ENCODE measurements around the gene H3-3A. TPM values are rescaled to one million over a fixed set of nuclear protein-coding genes. Genes with fewer than 3 reads are reported as not detected.
A peak's percentile ranks its signal among the peaks of the same experiment; 100 is the strongest.

Gene H3-3A
- total and polyA plus RNA-seq, 8 donors = 122 to 427 (median 237) TPM

GRCh38 chr1:226023735-226024134 lies 38.8 kb upstream of the H3-3A start:
- WGBS, 2 donors = 63 to 67% methylated on average over 5 of the region's 5 CpGs
- no peaks in the 10 kb centered on the region for H3K27me3 ChIP-seq
- no peak for DNase-seq
- no peak for ATAC-seq
- no peaks in the 10 kb centered on the region for H3K9me3 ChIP-seq
- H3K27ac ChIP-seq = no peak overlapping the region
- intact Hi-C loops (cut with DNase I) = no loop called here
- TF ChIP-seq CTCF (IDR thresholded peaks at IDR 0.05) = no peak
- no peaks in the 10 kb centered on the region for H3K36me3 ChIP-seq
- no peak overlapping the region for H3K4me3 ChIP-seq
- no peak for FAIRE-seq
- peaks cover 0 to 4% (median 0%) of the 10 kb centered on the region in 3 donors for H3K4me1 ChIP-seq

GRCh38 chr1:226026833-226027232 lies 35.7 kb upstream of the H3-3A start:
- intact Hi-C loops (cut with DNase I) = no loop called here
- Histone ChIP-seq H3K27me3 (no peaks in the 10 kb centered on the region), H3K4me3 (no peak overlapping the region), H3K9me3 (no peaks in the 10 kb centered on the region), H3K4me1 (peaks cover 0 to 11% (median 0%) of the 10 kb centered on the region in 3 donors), H3K36me3 (no peaks in the 10 kb centered on the region), H3K27ac (no peak overlapping the region)
- FAIRE-seq = no peak
- no peak for DNase-seq
- TF ChIP-seq CTCF (IDR thresholded peaks at IDR 0.05) = no peak
- 49 to 67% methylated on average over 2 of the region's 2 CpGs for WGBS, 2 donors
- no peak for ATAC-seq

GRCh38 chr1:226027538-226028217 lies 34.8 kb upstream of the H3-3A start:
- no peak overlapping the region for H3K27ac ChIP-seq
- H3K27me3 ChIP-seq = no peaks in the 10 kb centered on the region
- 94 to 98% methylated on average over 5 of the region's 5 CpGs for WGBS, 2 donors
- no peak for TF ChIP-seq CTCF (IDR thresholded peaks at IDR 0.05)
- intact Hi-C loops (cut with DNase I) = no loop called here
- DNase-seq = no peak
- H3K9me3 ChIP-seq = no peaks in the 10 kb centered on the region
- H3K4me1 ChIP-seq = peaks cover 0 to 11% (median 0%) of the 10 kb centered on the region in 3 donors
- ATAC-seq = no peak
- H3K4me3 ChIP-seq = no peak overlapping the region
- H3K36me3 ChIP-seq = no peaks in the 10 kb centered on the region
- no peak for FAIRE-seq

- FAIRE-seq (no peak), DNase-seq (peak in 4 of 6 donors; percentile 38 to 72 (median 60)), ATAC-seq (peak; percentile 89 to 93 (median 90))
These were observed 33.4 kb upstream of the H3-3A start for GRCh38 chr1:226029093-226029496.

More at GRCh38 chr1:226029093-226029496, 33.4 kb upstream of the H3-3A start:
- Histone ChIP-seq H3K27me3 (no peaks in the 10 kb centered on the region), H3K27ac (peak overlapping the region in 2 of 4 donors; percentile 24 to 29), H3K9me3 (no peaks in the 10 kb centered on the region), H3K4me3 (no peak overlapping the region), H3K4me1 (peaks cover 0 to 11% (median 0%) of the 10 kb centered on the region in 3 donors), H3K36me3 (no peaks in the 10 kb centered on the region)
- no peak for TF ChIP-seq CTCF (IDR thresholded peaks at IDR 0.05)
- 44 to 47% methylated on average over 7 of the region's 7 CpGs for WGBS, 2 donors
- intact Hi-C loops (cut with DNase I) = no loop called here

Data from pancreas (tissue), 10 donors.